Heart left ventricle (tissue), 13 donors: ENCODE data around the gene GGT6.

Experiments used
- CTCF ChIP-seq, 12 donors: fragments of 200-600 bp; sonication (generic) in 4 of 12; IDR thresholded peaks; one replicate each; pipeline versions ENCODE4 v1.5.0 to v1.8.0; 2018 to 2022; ENCODE audit warnings: antibody characterized with exemption in 12 of 12, mild to moderate bottlenecking in 5 of 12
- POLR2A ChIP-seq, 2 donors: fragments of 450-650 bp; IDR thresholded peaks; one replicate each; pipeline ENCODE4 v1.6.1; 2017; ENCODE audit warnings: antibody characterized with exemption in 2 of 2, mild to moderate bottlenecking in 2 of 2, moderate library complexity in 2 of 2
- donor health status: ischemic (EF 13 %, LVEDD 7.1; RV severe dilation, severe dysfunction).
- donor health status: DM: no; HTN: yes; CAD: no.
- donor health status: DM: no; HTN: no; CAD: no.
- donor health status: ischemic (EF 25% LVEDD 6.9; RV normal size, moderate dysfunction).
- donor health status: ischemic (EF 25% LVEDD 5.7; RV mildly dilated, moderate dysfunction).
- donor health status: ischemic (EF 35%, LVEDD 5.7; RV mildly dilated, moderate dysfunction).
- donor health status: nonischemic (EF 11% LVEDD 7.7; RV severe dilation, severe dysfunction).
- donor health status: DM: yes; HTN: yes; CAD: no.
- donor health status: PGD.
- donor health status: ischemic (EF 29% LVEDD 5.4; RV normal size, mild dysfunction).
- donor health status: nonischemic (EF 23%, LVEDD 6.1; RV moderate dilation, normal function).

- no peak for TF ChIP-seq POLR2A (IDR thresholded peaks at IDR 0.05)
- no peak for TF ChIP-seq CTCF (IDR thresholded peaks at IDR 0.05)
These were observed 27.4 kb downstream of the GGT6 start for GRCh38 chr17:4532860-4533522.
